B cell (primary cell): ENCODE results near the gene NPAS3.

Experiments used
- EZH2 ChIP-seq: IDR thresholded peaks from 2 replicates; pipeline ENCODE4 v1.6.1; 2012; ENCODE audit warnings: borderline replicate concordance, low read depth, mild to moderate bottlenecking, moderate library complexity, low read length; ENCODE audit not compliant: insufficient read depth, poor library complexity, severe bottlenecking
- TF ChIP-seq, protein P1 (sequence below): fragments of 200-600 bp; IDR thresholded peaks from one replicate; pipeline ENCODE4 v1.8.0; 2022; ENCODE audit warnings: antibody characterized with exemption, mild to moderate bottlenecking

DNA sequence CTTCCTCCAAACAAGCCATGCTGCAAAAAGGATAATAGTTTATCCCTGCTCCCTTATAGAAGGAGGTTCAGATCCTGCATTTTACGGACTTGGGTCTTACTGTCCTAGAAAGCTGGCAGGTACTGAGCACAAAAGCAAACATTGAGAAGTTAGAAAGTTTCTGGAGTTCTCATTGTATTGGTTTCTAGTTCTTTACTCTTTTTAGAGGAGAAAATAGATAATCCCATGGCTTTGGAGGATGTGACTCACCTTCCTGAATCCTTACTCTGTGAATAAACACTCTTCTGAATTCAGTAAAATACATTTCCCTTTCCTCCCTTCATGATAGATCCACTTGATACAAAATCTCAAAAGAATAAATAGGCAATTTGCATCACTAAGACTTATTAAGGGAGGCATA lies 188.9 kb downstream of the NPAS3 start:
- TF ChIP-seq, protein P1, sequence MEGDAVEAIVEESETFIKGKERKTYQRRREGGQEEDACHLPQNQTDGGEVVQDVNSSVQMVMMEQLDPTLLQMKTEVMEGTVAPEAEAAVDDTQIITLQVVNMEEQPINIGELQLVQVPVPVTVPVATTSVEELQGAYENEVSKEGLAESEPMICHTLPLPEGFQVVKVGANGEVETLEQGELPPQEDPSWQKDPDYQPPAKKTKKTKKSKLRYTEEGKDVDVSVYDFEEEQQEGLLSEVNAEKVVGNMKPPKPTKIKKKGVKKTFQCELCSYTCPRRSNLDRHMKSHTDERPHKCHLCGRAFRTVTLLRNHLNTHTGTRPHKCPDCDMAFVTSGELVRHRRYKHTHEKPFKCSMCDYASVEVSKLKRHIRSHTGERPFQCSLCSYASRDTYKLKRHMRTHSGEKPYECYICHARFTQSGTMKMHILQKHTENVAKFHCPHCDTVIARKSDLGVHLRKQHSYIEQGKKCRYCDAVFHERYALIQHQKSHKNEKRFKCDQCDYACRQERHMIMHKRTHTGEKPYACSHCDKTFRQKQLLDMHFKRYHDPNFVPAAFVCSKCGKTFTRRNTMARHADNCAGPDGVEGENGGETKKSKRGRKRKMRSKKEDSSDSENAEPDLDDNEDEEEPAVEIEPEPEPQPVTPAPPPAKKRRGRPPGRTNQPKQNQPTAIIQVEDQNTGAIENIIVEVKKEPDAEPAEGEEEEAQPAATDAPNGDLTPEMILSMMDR: no peak
- no peak for TF ChIP-seq EZH2
